Activated CD8-positive, alpha-beta memory T cell treated with anti-CD3 and anti-CD28 coated beads, Interleukin-2, amount 50 U/mL, for 24 hours (primary cell): Measurements from ENCODE around the gene MED10.

Source experiments
- DNase-seq: peaks from one replicate; pipeline ENCODE4 v3.0.0-alpha.2; 2020; ENCODE audit errors: extremely low read depth

MED10 gene

GRCh38 chr5:6377905-6378765, at the start of gene MED10:
Gene MED10 (minus strand): TSS chr5:6378547. CDS start chr5:6378483, 64 bp downstream.
- peak; percentile 92 for DNase-seq

- no peak for DNase-seq
These were observed 49.3 kb upstream of the MED10 start for GRCh38 chr5:6427694-6428093.

DNA sequence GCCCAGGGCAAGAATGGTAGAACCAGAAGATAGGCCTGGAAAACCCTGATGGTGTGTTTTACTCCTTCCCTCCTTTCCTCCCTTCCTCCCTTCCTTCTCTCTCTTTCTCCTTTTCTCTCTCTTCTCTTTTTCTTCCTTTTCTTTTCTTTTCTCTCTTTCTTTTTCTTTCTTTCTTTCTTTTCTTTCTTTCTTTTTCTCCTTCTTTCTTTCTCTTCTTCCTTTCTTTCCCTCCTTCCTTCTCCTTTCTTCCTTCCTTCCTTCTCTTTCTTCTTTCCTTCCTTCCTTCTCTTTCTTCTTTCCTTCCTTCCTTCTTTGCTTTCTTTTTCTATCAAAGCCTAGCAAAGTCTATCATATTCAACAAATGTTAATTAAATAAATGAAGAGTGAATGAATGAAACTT, 46.4 kb upstream of the MED10 start:
- DNase-seq: no peak

DNA sequence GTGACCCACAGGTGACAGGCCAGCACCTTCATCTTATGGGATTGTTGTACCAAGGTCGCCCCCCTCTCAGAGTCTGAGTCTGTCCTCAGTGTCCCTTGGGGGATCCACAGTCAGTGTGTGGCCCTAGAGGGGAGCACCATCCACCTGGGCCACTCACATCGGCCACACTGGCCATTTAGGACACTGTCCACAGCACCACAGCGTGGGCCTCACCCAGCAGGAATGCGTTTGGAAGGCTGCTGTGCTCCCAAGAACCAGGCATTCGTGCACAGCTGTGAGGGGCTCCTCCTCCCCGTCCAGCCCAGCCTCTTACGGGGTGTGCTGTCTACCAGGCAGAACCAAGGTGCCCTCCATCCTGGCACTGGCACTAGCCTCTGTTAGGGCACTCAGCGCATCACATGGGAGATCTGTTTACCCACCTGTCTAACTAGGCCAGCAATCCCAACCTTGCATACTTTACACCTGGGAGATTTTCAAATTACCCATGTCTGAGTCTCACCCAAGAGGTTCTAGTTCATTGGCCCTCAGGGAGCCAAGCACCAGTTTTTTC, 45.8 kb upstream of the MED10 start:
- no peak for DNase-seq

DNA sequence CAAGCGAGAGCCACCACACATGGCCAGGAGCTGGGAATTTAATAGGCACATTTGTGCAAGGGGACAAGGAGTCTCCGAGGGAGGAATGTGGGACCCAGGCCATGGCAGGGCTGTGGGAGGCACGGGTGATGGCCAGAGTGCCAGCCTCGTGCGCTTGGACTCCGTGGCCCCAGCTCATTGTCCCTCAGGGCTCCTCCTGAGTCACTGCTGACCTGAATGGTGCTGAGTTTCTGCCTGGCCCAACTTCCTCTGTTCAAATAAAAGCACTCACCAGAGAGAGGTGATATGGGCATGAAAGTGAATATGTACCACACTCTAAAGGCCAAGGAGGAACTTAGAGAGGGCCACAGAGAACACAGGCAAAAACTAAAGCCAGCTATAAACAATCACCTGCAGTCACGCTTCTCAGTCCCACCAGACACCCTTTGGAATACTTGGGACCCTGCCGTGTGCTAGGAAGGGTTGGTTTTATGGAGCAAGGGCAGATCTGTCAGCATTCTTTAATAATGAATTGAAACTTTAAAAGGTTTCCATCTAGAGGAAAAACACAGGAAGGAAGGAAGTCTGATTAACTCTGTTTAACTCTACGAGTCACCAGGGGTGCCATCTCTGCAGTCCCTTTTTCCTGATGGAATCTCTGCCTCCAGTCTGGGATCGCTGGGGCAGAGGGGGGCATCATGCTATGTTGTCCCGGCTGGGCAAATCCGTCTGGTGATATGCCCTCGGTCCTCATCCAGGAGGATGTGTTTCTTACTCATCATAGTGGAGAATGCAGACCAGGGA, 45.2 kb upstream of the MED10 start:
- no peak for DNase-seq

- no peak for DNase-seq
These were observed 41.0 kb upstream of the MED10 start for GRCh38 chr5:6419340-6419852.

- DNase-seq: no peak
These were observed 40.4 kb upstream of the MED10 start for GRCh38 chr5:6418679-6419276.

GRCh38 chr5:6417657-6418056, 39.3 kb upstream of the MED10 start:
- DNase-seq: no peak

- DNase-seq: no peak
These were observed 34.5 kb upstream of the MED10 start for GRCh38 chr5:6412811-6413210.

DNA sequence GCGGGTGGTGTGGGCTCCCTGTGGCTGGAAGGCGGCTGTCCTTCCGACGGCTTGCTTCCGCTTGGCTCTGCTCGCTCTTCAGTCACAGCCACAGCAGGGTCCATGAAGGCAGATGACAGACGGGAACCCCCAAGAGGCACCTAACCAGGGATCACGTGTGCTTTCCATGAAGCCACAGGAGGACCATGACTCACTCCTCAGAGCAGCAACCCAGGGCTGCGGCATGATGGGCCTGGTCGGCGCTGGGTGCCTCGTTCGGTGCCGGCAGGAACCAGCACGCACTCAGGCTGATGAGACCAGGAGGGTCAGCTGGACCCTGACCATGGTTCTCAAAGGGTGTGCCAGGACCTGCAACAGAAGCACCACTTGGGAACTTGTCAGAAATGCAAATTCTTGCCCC, 32.8 kb upstream of the MED10 start:
- DNase-seq: no peak

DNA sequence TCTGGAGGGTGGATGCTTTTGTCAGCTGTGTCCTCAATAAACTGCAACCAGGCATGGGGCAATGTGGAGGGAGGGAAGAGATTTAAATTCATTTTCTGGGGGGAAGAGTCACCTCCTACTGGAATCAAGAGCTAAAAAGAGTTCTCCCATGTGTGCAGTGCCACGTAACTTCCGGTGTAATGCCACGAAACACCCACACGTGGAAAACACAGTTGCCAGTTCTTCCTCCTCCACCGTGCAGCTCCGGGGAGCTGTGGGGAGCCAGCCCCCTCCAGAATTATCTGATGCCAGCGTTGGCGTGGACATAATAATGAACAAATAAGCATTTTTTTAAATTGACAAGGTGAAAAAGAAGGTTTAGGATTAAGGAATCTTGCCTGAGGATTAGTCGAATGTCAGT, 32.1 kb upstream of the MED10 start:
- DNase-seq: no peak

- DNase-seq: no peak
These were observed 30.5 kb upstream of the MED10 start for GRCh38 chr5:6408627-6409446.

- DNase-seq: no peak
These were observed 29.9 kb upstream of the MED10 start for GRCh38 chr5:6408260-6408596.

GRCh38 chr5:6407558-6408259, 29.4 kb upstream of the MED10 start:
- no peak for DNase-seq

DNA sequence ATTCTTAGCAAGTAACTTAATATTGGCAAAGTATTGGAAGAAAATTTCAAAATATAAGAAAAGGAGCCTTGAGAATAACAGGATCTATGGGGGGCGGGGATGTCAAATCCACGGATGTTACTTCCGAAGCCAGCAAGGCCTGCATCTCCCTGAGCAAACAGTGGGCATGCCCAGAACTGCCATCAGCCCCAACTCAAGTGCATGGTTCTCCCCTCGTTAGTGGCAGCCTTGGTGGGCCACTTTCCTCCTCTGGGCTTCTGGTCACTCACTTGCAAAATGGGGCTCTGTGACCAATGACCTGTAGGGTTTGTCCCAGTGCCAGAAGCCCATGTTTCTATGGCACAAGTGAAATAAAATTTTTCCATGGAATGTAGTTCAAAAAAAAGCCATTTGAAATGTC, 27.2 kb upstream of the MED10 start:
- no peak for DNase-seq

DNA sequence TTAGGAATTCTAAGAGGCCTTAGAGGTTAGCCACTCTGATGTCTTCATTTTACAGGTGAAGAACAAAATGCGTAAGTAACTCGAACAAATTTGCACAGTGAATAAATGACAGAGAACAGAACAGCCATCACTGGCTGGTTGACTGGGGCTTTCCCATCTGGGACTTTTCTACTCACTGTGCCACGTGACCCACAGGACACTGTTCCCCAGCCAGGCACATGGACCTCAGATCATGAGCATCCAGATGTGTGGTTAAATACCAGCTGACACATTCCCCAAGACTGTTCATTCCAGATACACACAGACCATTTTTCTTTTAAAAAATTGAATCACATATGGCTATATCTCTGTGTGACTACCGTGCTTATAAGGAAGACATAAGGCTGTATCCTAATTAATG, 25.8 kb upstream of the MED10 start:
- no peak for DNase-seq

DNA sequence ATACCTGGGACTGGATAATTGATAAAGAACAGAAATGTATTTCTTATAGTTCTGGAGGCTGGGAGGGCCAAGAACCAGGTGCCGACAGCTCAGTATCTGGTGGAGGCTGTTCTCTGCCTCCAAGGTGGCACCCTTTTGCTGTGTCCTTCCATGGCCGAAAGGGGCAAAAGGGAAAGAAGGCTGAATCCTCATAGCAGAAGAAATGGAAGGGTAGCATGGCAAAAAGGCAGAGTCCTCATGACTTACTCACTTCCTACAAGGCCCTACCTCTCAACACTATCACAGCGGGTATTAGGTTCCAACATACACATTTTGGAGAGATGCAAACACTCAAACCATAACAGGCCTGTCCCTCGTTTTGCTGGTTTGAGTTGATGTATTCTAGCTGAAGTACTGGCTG, 25.1 kb upstream of the MED10 start:
- no peak for DNase-seq

GRCh38 chr5:6402939-6403338, 24.6 kb upstream of the MED10 start:
- no peak for DNase-seq

DNA sequence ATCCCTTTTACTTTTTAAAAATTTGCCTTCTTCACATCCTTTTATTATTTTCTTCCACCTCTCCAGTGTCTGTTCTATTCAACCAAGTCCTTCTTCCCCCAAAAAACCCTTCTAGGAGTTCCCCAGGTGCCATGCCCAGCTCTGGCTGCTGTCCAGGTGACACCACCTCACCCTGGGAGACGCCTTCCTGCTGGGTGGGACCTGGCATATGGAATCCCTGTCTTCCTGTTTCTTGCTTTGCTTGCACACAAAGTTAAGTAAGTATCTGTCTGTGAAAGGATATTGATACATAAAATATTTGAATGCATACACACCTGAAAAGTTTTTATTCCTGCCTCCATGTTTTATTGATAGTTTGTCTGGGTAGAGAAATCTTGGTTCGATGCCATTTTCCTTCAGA, 23.1 kb upstream of the MED10 start:
- DNase-seq: no peak

GRCh38 chr5:6399980-6400910, 21.9 kb upstream of the MED10 start:
- DNase-seq: no peak
